ENCODE data around the gene BATF.

DNA sequence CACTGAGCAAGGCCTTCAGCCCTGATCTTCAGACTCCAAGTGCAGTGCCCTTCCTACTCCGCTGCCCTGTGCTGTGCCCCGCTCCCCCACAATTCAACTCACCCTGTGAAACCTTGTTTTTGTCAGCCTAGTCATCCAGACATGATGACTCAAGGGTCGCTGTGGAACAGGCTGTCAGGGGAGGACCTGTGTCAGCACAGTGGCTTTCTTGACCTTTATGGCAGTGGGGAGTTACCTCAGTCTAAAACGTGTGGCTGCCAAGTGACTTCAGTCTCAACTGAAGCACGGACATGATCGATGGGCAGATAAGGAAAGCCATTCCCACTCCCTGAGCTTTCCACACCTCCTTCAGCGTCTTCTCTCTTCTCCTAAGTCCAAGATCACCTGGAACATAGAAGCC, 39.8 kb downstream of the BATF start:
- no peak for TF ChIP-seq GATA3 (IDR thresholded peaks at IDR 0.05; ENCODE audit: low read depth, low read length)
- no peak for TF ChIP-seq GATA2 (IDR thresholded peaks at IDR 0.05; ENCODE audit: low read depth, low read length)
